Spinal cord (tissue), 10 donors: Measurements from ENCODE around the gene UPK3A. TPM values are rescaled to one million over a fixed set of nuclear protein-coding genes. Genes with fewer than 3 reads are reported as not detected.
A peak's percentile ranks its signal among the peaks of the same experiment; 100 is the strongest.

ENCODE experiments used
- DNase-seq, 6 donors: peaks; one replicate each; pipeline versions ENCODE4 v3.0.0 to v3.0.0-alpha.2; 2013 to 2015; ENCODE audit warnings: low spot score in 6 of 6, low read depth in 4 of 6
- H3K27ac ChIP-seq: one replicate; pipeline ENCODE4 v1.5.1; 2013; ENCODE audit warnings: low read depth, low read length, control low read depth
- H3K27me3 ChIP-seq: one replicate; pipeline ENCODE4 v1.6.1; 2013; ENCODE audit warnings: low read length; ENCODE audit not compliant: control insufficient read depth, insufficient read depth
- H3K36me3 ChIP-seq: one replicate; pipeline ENCODE4 v1.6.1; 2013; ENCODE audit warnings: low read length; ENCODE audit not compliant: control insufficient read depth, insufficient read depth
- H3K4me1 ChIP-seq: one replicate; pipeline ENCODE4 v1.6.1; 2013; ENCODE audit warnings: low read length; ENCODE audit not compliant: control insufficient read depth, insufficient read depth
- H3K4me3 ChIP-seq: one replicate; pipeline ENCODE4 v1.5.1; 2013; ENCODE audit warnings: low read depth, low read length, control low read depth
- H3K9me3 ChIP-seq: one replicate; pipeline ENCODE4 v1.6.1; 2013; ENCODE audit warnings: low read length; ENCODE audit not compliant: control insufficient read depth, insufficient read depth
- WGBS: methylation state at CpG from one replicate; pipeline ENCODE4 v1.1.5; 2013; ENCODE audit warnings: missing lambda C conversion rate; ENCODE audit not compliant: insufficient coverage; 5-methylcytosine and 5-hydroxymethylcytosine counted together
- polyA plus RNA-seq, 2 donors: library from polyadenylated mRNA; unstranded; fragments of 120-200 nt; gene quantifications; one replicate each; pipeline ENCODE4 v1.2.1, GENCODE V29; 2013; ENCODE audit not compliant: insufficient read length in 2 of 2
- total RNA-seq, 2 donors: library from RNA; depleted of rRNA in 1 of 2; stranded (reverse); fragments of 120-200 nt in 1 of 2; fragments of >200 nt in 1 of 2; gene quantifications; one replicate each; pipeline versions ENCODE4 v1.2.3 to v1.2.4, GENCODE V29; 2013 to 2014
- donor health status: healthy.

The UPK3A gene
- total and polyA plus RNA-seq, 4 donors: 0.28 to 0.42 TPM; not detected in 2

DNA sequence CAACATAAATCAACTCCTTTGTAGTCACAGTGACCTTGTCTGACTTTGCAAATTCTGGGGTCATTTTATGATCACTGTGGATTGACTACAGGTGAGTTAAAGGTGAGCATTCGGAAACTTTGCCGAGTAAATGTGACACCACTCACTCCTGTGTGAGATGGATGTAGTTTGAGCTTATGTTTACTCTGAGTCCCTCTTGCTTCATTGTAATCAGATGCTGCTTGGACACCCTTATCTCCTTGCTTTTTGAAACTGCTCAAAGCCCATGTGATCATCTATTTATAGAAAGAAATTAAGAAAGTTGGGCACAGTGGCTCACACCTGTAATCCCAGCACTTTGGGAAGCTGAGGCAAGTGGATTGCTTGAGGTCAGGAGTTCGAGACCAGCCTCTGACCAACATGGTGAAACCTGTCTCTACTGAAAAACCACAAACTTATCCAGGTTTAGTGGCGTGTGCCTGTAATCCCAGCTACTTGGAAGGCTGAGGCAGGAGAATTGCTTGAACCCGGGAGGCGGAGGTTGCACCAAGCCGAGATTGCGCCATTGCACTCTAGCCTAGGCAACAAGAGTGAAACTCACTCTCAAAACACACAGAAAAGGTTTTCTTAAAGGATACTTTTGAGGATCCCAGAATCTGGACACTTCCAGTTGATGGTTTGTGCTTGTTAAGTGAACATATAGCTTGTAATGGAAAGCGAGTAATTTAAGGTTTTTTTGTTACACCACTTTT is 32.2 kb downstream of the UPK3A start:
- WGBS: 100% methylated on average over 2 of the region's 9 CpGs
- H3K9me3 ChIP-seq: no peaks in the 10 kb centered on the region
- peaks cover 15% of the 10 kb centered on the region for H3K4me1 ChIP-seq
- DNase-seq: no peak
- peak overlapping the region; percentile 78 for H3K27ac ChIP-seq
- no peak overlapping the region for H3K4me3 ChIP-seq
- no peaks in the 10 kb centered on the region for H3K36me3 ChIP-seq
- no peaks in the 10 kb centered on the region for H3K27me3 ChIP-seq

DNA sequence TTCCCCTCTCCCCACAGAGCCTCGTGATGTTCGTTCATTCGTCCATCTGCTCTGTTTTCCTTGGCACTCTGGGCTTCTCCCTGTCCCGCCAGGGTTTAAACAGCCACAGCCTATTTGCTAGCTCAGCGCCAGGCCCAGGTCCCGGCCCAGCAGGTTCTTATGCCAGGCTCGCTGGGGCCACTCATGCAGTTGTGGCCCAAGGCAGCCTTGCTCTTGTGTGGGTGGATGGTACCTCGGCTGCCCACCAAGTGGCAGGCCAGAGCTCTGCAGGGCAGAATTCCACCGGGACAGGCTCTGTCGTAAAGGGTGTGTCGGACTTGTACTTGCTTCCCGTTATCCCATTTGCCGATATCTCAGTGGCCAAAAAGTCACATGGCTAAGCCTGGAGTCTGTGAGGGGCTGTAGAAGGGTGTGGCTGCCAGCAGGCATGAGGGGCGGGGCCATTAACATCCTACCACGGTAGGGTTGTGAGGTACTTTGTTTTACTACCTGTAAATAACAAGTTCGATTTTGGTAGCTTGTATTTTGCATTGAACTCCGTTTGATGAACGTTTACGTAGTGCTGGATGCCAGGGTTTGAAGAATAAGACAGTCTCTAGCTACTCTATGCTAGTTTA is 32.9 kb downstream of the UPK3A start:
- Histone ChIP-seq H3K4me1 (peaks cover 15% of the 10 kb centered on the region), H3K27me3 (no peaks in the 10 kb centered on the region), H3K4me3 (no peak overlapping the region), H3K27ac (peak overlapping the region; percentile 78), H3K9me3 (no peaks in the 10 kb centered on the region), H3K36me3 (no peaks in the 10 kb centered on the region)
- WGBS: 43% methylated on average over 10 of the region's 19 CpGs
- peak in 2 of 6 donors; percentile 46 to 70 for DNase-seq

DNA sequence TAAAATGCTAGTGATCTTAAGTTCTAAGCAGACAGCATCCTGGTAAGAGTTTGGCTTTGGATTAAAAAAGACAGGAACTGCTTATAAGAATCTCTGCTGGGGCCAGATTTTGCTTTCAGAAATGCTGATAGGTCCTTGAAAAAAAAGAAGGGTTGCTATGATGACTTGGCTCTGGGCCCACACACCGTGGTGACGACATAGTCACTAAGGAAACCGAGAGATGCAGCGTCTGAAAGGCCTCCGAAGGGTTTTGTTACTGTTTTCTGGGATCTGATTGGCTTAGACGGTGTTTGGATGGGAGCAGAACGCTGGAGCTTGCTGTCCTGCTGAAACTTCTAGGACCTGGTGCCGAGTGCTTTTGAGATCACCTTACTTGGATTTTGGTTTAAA is 33.4 kb downstream of the UPK3A start:
- H3K9me3 ChIP-seq: no peaks in the 10 kb centered on the region
- 6% methylated on average over 8 of the region's 8 CpGs for WGBS
- H3K4me1 ChIP-seq: peaks cover 15% of the 10 kb centered on the region
- H3K36me3 ChIP-seq: peaks cover 4% of the 10 kb centered on the region
- no peak overlapping the region for H3K4me3 ChIP-seq
- peak in 4 of 6 donors; percentile 66 to 94 (median 83) for DNase-seq
- H3K27me3 ChIP-seq: no peaks in the 10 kb centered on the region
- peak overlapping the region; percentile 78 for H3K27ac ChIP-seq

DNA sequence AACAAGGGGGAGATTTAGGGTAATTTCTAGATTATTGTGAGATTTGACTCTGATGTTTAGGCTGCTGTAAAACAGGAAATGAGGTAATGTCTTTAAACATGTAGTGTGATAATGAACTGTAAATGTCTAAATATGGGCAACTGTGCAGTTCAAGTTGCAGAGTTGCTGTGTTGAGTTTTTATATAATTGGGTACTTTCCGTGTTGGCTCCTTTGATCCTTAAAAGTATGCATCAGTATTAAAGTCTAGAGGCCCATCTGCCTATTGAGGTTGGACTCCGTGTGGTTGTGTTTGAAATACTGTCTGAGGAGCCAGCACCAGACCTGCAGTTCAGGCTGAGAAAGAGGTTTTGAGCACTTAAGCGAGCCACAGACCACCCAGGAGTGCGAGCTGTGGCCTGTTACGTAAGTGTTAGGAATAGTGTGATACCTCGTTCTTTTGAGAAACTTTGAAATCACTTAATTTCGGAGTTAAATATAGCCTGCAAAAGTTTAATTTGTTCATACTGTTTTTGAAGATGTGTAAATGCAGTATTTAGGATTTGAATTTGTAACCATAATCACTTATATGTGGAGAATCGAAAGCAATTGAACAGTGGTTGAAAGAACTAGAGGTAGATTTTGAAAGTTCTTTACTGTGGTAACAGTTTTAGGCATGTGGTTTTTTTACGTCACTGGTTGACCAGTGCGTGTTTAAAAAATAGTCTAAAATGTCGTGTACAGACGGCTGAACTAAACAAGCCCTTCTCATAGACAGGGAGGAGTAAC is 34.0 kb downstream of the UPK3A start:
- Histone ChIP-seq H3K9me3 (no peaks in the 10 kb centered on the region), H3K36me3 (peaks cover 9% of the 10 kb centered on the region), H3K4me1 (peaks cover 15% of the 10 kb centered on the region), H3K27me3 (no peaks in the 10 kb centered on the region), H3K27ac (peak overlapping the region; percentile 78), H3K4me3 (no peak overlapping the region)
- DNase-seq: no peak
- 79% methylated on average over 10 of the region's 12 CpGs for WGBS

DNA sequence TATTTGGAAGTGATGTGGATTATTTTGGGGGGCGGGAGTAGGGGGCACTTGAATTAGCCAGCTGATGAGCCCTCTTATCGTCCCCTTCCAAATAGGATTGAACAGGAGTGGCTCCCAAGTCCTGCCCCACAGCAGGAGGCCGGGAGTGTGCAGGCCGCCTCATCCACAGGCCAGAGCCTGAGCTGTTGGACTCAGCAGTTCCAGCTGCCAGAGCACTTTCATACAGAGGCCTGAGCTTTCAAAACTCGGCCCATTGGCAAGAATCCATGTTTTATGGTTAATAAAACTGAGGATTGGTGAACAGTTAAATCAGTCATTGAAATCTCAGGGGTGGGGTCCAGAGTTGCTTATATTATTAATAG is 34.6 kb downstream of the UPK3A start:
- Histone ChIP-seq H3K4me1 (peaks cover 15% of the 10 kb centered on the region), H3K27ac (peak overlapping the region; percentile 61), H3K27me3 (no peaks in the 10 kb centered on the region), H3K36me3 (peaks cover 14% of the 10 kb centered on the region), H3K9me3 (no peaks in the 10 kb centered on the region), H3K4me3 (no peak overlapping the region)
- 58% methylated on average over 5 of the region's 5 CpGs for WGBS
- DNase-seq: peak in 1 of 6 donors; percentile 63

DNA sequence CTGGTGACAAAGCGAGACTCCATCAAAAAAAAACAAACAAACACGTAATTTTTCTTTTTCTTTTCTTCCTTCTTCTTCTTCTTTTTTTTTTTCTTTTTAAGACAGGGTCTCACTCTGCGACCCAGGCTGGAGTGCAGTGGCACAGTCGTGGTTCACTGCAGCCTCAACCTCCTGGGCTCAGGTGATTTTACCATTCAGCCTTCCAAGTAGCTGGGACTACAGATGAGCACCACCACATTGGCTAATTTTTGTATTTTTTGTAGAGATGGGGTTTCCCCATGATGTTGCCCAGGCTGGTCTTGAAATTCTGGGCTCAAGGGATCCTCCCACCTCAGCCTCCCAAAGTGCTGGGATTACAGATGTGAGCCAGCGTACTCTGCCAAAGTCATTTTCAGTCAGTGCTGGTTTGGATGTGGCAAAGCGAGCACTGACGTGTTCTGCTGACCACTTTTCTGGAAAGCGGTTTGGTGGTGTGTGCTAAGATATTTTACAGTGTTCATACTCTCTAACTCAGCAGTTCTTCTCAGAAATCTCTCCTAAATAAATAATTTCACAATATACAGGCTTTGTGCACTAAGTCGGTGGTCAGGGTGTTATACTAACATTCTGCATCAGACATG is 35.7 kb downstream of the UPK3A start:
- 100% methylated on average over 2 of the region's 9 CpGs for WGBS
- Histone ChIP-seq H3K27ac (peak overlapping the region; percentile 61), H3K27me3 (no peaks in the 10 kb centered on the region), H3K36me3 (peaks cover 19% of the 10 kb centered on the region), H3K4me3 (no peak overlapping the region), H3K4me1 (peaks cover 15% of the 10 kb centered on the region), H3K9me3 (no peaks in the 10 kb centered on the region)
- DNase-seq: no peak

DNA sequence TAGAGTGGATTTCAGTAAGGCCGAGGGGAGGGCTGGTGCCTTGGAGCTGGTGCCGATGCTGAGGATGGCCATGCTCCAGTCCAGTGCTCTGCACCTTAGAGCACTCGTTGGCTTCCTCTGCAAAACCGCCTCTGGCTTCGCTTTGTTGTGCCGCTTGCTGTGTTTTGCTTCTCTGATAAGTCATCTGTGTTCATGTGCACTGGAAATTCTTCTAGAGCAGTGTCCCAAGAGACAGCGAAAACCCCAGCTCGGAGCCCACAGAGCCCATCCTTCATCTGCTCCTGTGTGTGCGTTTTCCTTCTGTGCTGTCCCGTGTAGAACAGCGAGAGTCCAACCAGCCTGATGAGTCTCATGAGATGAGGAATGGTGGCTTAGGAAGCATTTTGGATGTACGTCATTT is 37.1 kb downstream of the UPK3A start:
- 87% methylated on average over 10 of the region's 12 CpGs for WGBS
- no peak overlapping the region for H3K27ac ChIP-seq

DNA sequence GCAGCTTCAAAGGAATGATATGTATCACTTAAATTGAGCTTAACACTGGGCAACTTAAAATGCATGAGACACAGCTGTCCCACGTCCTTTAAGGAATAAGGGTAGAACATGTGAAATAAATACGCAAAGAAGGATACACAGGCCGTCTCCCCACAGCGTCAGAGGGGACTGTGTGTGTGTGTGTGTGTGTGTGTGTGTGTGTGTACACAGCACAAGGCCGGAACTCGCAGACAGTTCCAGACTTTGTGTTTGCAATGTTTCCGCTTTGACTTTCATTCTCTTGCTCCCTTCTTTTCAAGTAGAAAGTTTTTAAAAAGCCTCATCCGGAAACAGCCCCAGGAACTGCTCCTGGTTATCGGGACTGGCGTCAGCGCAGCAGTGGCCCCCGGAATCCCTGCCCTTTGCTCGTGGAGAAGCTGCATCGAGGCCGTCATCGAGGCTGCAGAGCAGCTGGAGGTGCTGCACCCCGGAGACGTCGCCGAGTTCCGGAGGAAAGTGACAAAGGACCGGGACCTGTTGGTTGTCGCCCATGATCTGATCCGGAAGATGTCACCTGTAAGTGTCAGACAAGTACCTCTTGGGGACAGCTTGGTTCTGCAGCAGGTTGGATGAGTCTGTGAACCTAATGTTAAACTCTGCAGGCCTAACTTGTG is 38.2 kb downstream of the UPK3A start:
- 86% methylated on average over 22 of the region's 24 CpGs for WGBS
- Histone ChIP-seq H3K36me3 (peaks cover 39% of the 10 kb centered on the region), H3K27me3 (no peaks in the 10 kb centered on the region), H3K27ac (no peak overlapping the region), H3K4me1 (peaks cover 6% of the 10 kb centered on the region), H3K9me3 (no peaks in the 10 kb centered on the region), H3K4me3 (no peak overlapping the region)
- no peak for DNase-seq

More for the DNA sequence above, 37.1 kb downstream of the UPK3A start:
- H3K4me1 ChIP-seq: peaks cover 15% of the 10 kb centered on the region
- H3K27me3 ChIP-seq: no peaks in the 10 kb centered on the region
- H3K9me3 ChIP-seq: no peaks in the 10 kb centered on the region
- H3K36me3 ChIP-seq: peaks cover 28% of the 10 kb centered on the region
- DNase-seq: no peak
- no peak overlapping the region for H3K4me3 ChIP-seq

DNA sequence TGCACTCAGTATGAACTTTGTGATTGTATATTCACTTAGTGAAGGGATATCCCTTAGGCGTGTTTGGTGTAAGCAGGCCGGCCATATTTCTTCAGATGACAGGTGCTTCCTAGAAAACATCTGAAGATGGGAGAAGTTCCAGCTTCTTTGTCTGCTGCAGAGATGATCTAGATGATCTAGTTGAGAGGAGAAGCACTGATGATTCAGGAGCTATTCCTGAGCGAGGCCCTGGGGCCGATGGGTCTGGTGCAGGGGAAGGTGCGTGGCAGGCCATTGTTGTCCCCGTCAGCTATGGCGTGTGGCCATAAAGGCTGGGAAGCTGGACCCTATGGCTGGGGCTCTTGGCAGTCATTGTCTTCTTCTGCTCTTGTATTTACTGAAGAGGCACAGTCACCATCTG is 38.9 kb downstream of the UPK3A start:
- WGBS: 80% methylated on average over 7 of the region's 7 CpGs

More for the DNA sequence above, 38.9 kb downstream of the UPK3A start:
- Histone ChIP-seq H3K27me3 (no peaks in the 10 kb centered on the region), H3K9me3 (no peaks in the 10 kb centered on the region), H3K4me1 (peaks cover 4% of the 10 kb centered on the region), H3K4me3 (no peak overlapping the region), H3K27ac (no peak overlapping the region), H3K36me3 (peaks cover 45% of the 10 kb centered on the region)
- DNase-seq: no peak
